Measurements from ENCODE around the gene KIAA0513. TPM values are rescaled to one million over a fixed set of nuclear protein-coding genes. Genes with fewer than 3 reads are reported as not detected.

KIAA0513 gene
- total and polyA plus RNA-seq, 2 donors (not counting 1 experiment from before 2014, with no cell fraction given), result 1.1 to 2.1 TPM

DNA sequence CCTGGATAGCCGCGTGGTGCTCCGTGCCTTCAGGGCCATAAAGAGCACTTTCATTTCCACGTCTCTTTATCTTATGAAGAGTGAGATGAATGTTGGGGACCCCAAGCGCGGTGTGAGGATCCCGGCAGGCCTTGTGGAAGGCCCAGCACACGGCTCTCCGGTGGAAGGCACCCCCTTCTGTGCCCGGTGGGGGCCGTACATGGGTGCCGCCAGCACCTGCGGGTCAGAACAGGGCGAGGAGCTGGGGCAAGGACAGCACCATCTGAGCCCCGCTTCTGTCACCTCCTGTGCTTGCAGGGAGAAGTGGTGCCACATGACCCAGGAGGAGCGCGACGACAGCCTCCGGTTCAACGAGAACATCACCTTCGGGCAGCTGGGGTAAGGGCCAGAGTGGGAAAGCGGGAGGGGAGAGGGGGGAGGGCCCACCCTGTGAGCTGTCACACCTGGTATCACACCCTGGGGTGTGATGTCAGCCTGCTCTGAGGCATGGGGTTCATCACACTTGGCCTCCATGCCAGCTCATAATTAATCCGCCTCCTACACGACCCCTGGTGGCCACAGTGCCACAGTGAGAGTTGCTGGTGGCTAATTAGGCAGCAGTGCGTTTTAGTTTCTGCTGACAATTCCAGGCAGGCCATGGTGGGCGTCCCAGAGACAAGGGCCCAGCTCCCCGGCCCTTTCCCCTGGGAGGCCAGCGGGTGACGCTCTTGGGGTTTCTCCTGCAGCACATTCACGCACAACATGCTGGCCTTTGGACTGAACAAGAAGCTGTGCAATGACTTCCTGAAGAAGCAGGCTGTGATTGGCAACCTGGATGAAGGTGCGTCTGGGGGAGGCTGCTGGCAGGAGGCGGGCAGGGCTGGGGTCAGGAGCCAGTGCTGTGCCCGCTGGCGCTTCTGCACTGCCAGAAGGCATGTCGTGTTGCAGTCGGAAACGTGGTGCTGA, 59.0 kb downstream of the KIAA0513 start:
- ChIA-PET CTCF (interaction anchor here (0.7 to 3.0 kb wide), 22 partner anchors 8 to 331 kb away, joined by 3 to 31 read pairs (median 5); partner anchors contain the start of gene ZDHHC7), POLR2A (no interaction called here)
- intact Hi-C loops (cut with micrococcal nuclease), result loop anchor here (1.0 kb wide), 3 partner anchors 30 to 75 kb away; partner anchors contain the start of genes KIAA0513 and ZDHHC7
- Histone ChIP-seq H3K4me2 (replicated peaks; ENCODE audit: low read depth, low read length, poor library complexity, severe bottlenecking) (no peak overlapping the region), H3K9me3 (ENCODE audit: control extremely low read depth in 1 of 3, control insufficient read depth in 2 of 3, insufficient read depth in 1 of 3, low read length in 2 of 3) (peaks cover 0 to 5% (median 0%) of the 10 kb centered on the region in 3 donors), H4K20me1 (ENCODE audit: control insufficient read depth, insufficient read depth, low read length, poor library complexity, severe bottlenecking) (no peaks in the 10 kb centered on the region), H3K36me3 (replicated peaks in 1 of 2; ENCODE audit: control extremely low read depth in 1 of 2, control insufficient read depth in 1 of 2, extremely low read depth in 1 of 2, insufficient read depth in 2 of 2, low read length in 1 of 2) (no peaks in the 10 kb centered on the region), H3K9ac (ENCODE audit: low read length) (no peak overlapping the region), H3K27ac (ENCODE audit: low read length in 2 of 2) (no peak overlapping the region), H3K4me3 (ENCODE audit: control extremely low read depth in 1 of 5, extremely low read depth in 1 of 5, insufficient read depth in 1 of 5, low read depth in 2 of 5, low read length in 4 of 5) (no peak overlapping the region), H3K79me2 (ENCODE audit: control insufficient read depth, insufficient read depth, low read length) (no peaks in the 10 kb centered on the region), H2AFZ (ENCODE audit: insufficient read depth, low read depth, low read length, poor library complexity, severe bottlenecking) (no peak overlapping the region), H3K4me1 (ENCODE audit: control insufficient read depth in 2 of 2, insufficient read depth in 2 of 2, low read length in 2 of 2) (peaks cover 24 to 28% of the 10 kb centered on the region in 2 donors), H3K27me3 (replicated peaks in 1 of 4; ENCODE audit: control extremely low read depth in 1 of 4, control insufficient read depth in 3 of 4, insufficient read depth in 4 of 4, low read length in 3 of 4) (peaks cover 0 to 13% (median 4%) of the 10 kb centered on the region in 4 experiments)
- Mint-ChIP-seq H3K4me3 (no peak overlapping the region), H3K4me1 (peaks cover 26% of the 10 kb centered on the region), H3K27me3 (peaks cover 13% of the 10 kb centered on the region), H3K27ac (no peak overlapping the region), H3K9me3 (ENCODE audit: insufficient read depth) (no peaks in the 10 kb centered on the region)
- TF ChIP-seq, protein P1, sequence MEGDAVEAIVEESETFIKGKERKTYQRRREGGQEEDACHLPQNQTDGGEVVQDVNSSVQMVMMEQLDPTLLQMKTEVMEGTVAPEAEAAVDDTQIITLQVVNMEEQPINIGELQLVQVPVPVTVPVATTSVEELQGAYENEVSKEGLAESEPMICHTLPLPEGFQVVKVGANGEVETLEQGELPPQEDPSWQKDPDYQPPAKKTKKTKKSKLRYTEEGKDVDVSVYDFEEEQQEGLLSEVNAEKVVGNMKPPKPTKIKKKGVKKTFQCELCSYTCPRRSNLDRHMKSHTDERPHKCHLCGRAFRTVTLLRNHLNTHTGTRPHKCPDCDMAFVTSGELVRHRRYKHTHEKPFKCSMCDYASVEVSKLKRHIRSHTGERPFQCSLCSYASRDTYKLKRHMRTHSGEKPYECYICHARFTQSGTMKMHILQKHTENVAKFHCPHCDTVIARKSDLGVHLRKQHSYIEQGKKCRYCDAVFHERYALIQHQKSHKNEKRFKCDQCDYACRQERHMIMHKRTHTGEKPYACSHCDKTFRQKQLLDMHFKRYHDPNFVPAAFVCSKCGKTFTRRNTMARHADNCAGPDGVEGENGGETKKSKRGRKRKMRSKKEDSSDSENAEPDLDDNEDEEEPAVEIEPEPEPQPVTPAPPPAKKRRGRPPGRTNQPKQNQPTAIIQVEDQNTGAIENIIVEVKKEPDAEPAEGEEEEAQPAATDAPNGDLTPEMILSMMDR (IDR thresholded peaks at IDR 0.05), result peak; percentile 78
- TF ChIP-seq EZH2 (IDR thresholded peaks at IDR 0.05; ENCODE audit: borderline replicate concordance, insufficient read depth, low read depth, low read length, poor library complexity, severe bottlenecking), result no peak
- WGBS (ENCODE audit: insufficient coverage), result 73% methylated on average over 37 of the region's 37 CpGs
- peak; percentile 82 for ATAC-seq (ENCODE audit: low read depth)
- peak; percentile 75 for DNase-seq
